Endothelial cell of umbilical vein (primary cell): ENCODE measurements around the gene CPA3. TPM values are rescaled to one million over a fixed set of nuclear protein-coding genes. Genes with fewer than 3 reads are reported as not detected.

Experiments used
- BruUV-seq: library from RNA; stranded (reverse); fragments of 400-500 nt; replicated peaks from 2 replicates; lab custom pipeline; 2021; lab: Mats Ljungman, UMichigan
- CTCF ChIA-PET: fragments of 300-600, 350-600 bp; sonication (Branson Sonifier 250); formaldehyde crosslinking; loops from one replicate; lab custom pipeline; 2021; ENCODE audit warnings: antibody characterized with exemption, inconsistent platforms; lab: Charles Lee
- POLR2A ChIA-PET: fragments of 300-600, 350-600 bp; sonication (Branson Sonifier 250); formaldehyde crosslinking; loops from one replicate; lab custom pipeline; 2021; ENCODE audit warnings: antibody characterized with exemption, inconsistent platforms; lab: Charles Lee
- DNase-seq: peaks from one replicate; pipeline ENCODE4 v3.0.0-alpha.2; 2011; ENCODE audit warnings: low read depth, low spot score
- FAIRE-seq: peaks from 2 replicates; lab custom pipeline; 2011; peaks lifted over from hg19 to GRCh38; lab: Jason Lieb, UNC
- H2AFZ ChIP-seq: 2 replicates; pipeline ENCODE4 v1.6.0; 2012; ENCODE audit warnings: low read depth, low read length, control low read depth, inconsistent platforms
- H3K27ac ChIP-seq: 2 replicates; pipeline ENCODE4 v1.5.1; 2011; ENCODE audit warnings: low read depth, mild to moderate bottlenecking, control low read depth, low read length, moderate library complexity; ENCODE audit not compliant: insufficient read depth
- H3K27me3 ChIP-seq, 2 experiments: 2 replicates each; pipeline versions ENCODE4 v1.6.0 to v1.6.1; 2011; ENCODE audit warnings: low read length in 2 of 2, mixed read lengths in 1 of 2; ENCODE audit not compliant: control insufficient read depth in 2 of 2, insufficient read depth in 2 of 2
- H3K36me3 ChIP-seq, 2 experiments: 2 replicates in 1 of 2; 3 replicates in 1 of 2; pipeline ENCODE4 v1.5.1; 2011; ENCODE audit warnings: low read length in 2 of 2, mild to moderate bottlenecking in 1 of 2, moderate library complexity in 1 of 2; ENCODE audit not compliant: control insufficient read depth in 2 of 2, insufficient read depth in 2 of 2; ENCODE audit errors: extremely low read depth in 1 of 2
- H3K4me1 ChIP-seq: 3 replicates; pipeline ENCODE4 v1.5.1; 2011; ENCODE audit warnings: mild to moderate bottlenecking, low read length; ENCODE audit not compliant: control insufficient read depth, insufficient read depth; ENCODE audit errors: extremely low read depth
- H3K4me2 ChIP-seq: 2 replicates; pipeline ENCODE4 v1.6.1; 2011; ENCODE audit warnings: low read length, control low read depth, mixed read lengths; ENCODE audit not compliant: insufficient read depth
- H3K4me3 ChIP-seq, 3 experiments: fragments of 200-600 bp in 1 of 3; sonication (generic), shearing (Covaris generic) in 1 of 3; replicated peaks in 1 of 3; 2 replicates each; pipeline ENCODE4 v1.5.1; 2011 to 2016; ENCODE audit warnings: control low read depth in 3 of 3, low read length in 3 of 3, mild to moderate bottlenecking in 2 of 3, inconsistent platforms in 1 of 3, low read depth in 1 of 3, moderate library complexity in 1 of 3; ENCODE audit not compliant: insufficient read depth in 1 of 3
- H3K79me2 ChIP-seq: 2 replicates; pipeline ENCODE4 v1.6.0; 2012; ENCODE audit warnings: low read length, inconsistent platforms; ENCODE audit not compliant: control insufficient read depth, insufficient read depth
- H3K9ac ChIP-seq: replicated peaks from 2 replicates; pipeline ENCODE3; 2011; ENCODE audit warnings: low read length, control low read depth; ENCODE audit not compliant: insufficient read depth; ENCODE audit errors: extremely low read depth
- H3K9me1 ChIP-seq: replicated peaks from 3 replicates; pipeline ENCODE4 v1.6.0; 2011; ENCODE audit warnings: mild to moderate bottlenecking, low read length; ENCODE audit not compliant: control insufficient read depth, insufficient read depth; ENCODE audit errors: extremely low read depth
- H3K9me3 ChIP-seq: replicated peaks from 2 replicates; pipeline ENCODE4 v1.5.1; 2012; ENCODE audit warnings: low read length, inconsistent platforms; ENCODE audit not compliant: control insufficient read depth, insufficient read depth
- H4K20me1 ChIP-seq: replicated peaks from 2 replicates; pipeline ENCODE3; 2011; ENCODE audit warnings: mild to moderate bottlenecking, low read length; ENCODE audit not compliant: control insufficient read depth, insufficient read depth; ENCODE audit errors: extremely low read depth
- CTCF ChIP-seq, 2 donors: IDR thresholded peaks; 1 replicate in 1 of 2; 2 replicates in 1 of 2; pipeline ENCODE4 v1.5.1; 2011; ENCODE audit warnings: low read length in 2 of 2, mild to moderate bottlenecking in 2 of 2, moderate library complexity in 2 of 2, control low read depth in 1 of 2, inconsistent platforms in 1 of 2, low read depth in 1 of 2; ENCODE audit not compliant: insufficient read depth in 1 of 2; ENCODE audit errors: extremely low read depth in 1 of 2
- EZH2 ChIP-seq: IDR thresholded peaks from 2 replicates; pipeline ENCODE4 v1.6.1; 2012; ENCODE audit warnings: borderline replicate concordance, low read depth, mild to moderate bottlenecking, moderate library complexity, low read length, inconsistent platforms; ENCODE audit not compliant: severe bottlenecking
- FOS ChIP-seq: IDR thresholded peaks from 2 replicates; pipeline ENCODE4 v1.6.1; 2011; ENCODE audit warnings: mild to moderate bottlenecking, low read length, moderate library complexity, borderline replicate concordance; ENCODE audit not compliant: insufficient read depth
- GATA2 ChIP-seq: IDR thresholded peaks from 2 replicates; pipeline ENCODE4 v1.7.0; 2011; ENCODE audit warnings: low read depth, mild to moderate bottlenecking, moderate library complexity, mixed read lengths, low read length; ENCODE audit not compliant: insufficient read length, insufficient read depth
- JUN ChIP-seq: IDR thresholded peaks from 2 replicates; pipeline ENCODE4 v1.6.1; 2011; ENCODE audit warnings: borderline replicate concordance, low read depth; ENCODE audit not compliant: insufficient read length, insufficient read depth
- MAX ChIP-seq: IDR thresholded peaks from 2 replicates; pipeline ENCODE4 v1.6.1; 2011; ENCODE audit not compliant: insufficient read depth, insufficient read length
- MYC ChIP-seq: IDR thresholded peaks from one replicate; pipeline ENCODE4 v1.6.1; 2011; ENCODE audit warnings: mild to moderate bottlenecking, low read depth, low read length
- POLR2A ChIP-seq: IDR thresholded peaks from 2 replicates; pipeline ENCODE4 v1.6.1; 2012; ENCODE audit warnings: low read depth, mild to moderate bottlenecking, control low read depth, low read length
- POLR2AphosphoS5 ChIP-seq: IDR thresholded peaks from 2 replicates; pipeline ENCODE4 v1.6.1; 2012; ENCODE audit warnings: low read depth, mild to moderate bottlenecking, control low read depth, low read length, moderate library complexity; ENCODE audit not compliant: insufficient read depth
- dilution Hi-C: fragments of 300-500 bp; cut with MboI; formaldehyde crosslinking; loops from one replicate; pipeline ENCODE4 v1.15.0; 2019; ENCODE audit warnings: low sequenced_read_pairs; ENCODE audit not compliant: extremely low pct_ligation_motif_present
- intact Hi-C: fragments of 100-400 bp; cut with micrococcal nuclease; formaldehyde crosslinking; loops from one replicate; pipeline ENCODE4 v1.10.0; 2022
- polyA plus RNA-seq, 4 experiments: library from polyadenylated mRNA; depleted of rRNA in 3 of 4; stranded (reverse) in 3 of 4; unstranded in 1 of 4; fragments of >200 nt; gene quantifications; 2 replicates each; pipeline versions ENCODE4 v1.2.1 to v1.2.3, GENCODE V29; 2011 to 2012; ENCODE audit warnings: missing spikeins in 1 of 4
- total RNA-seq: library from RNA; stranded (reverse); gene quantifications from 2 replicates; pipeline ENCODE4 v1.2.3, GENCODE V29; 2021

The CPA3 gene
- total and polyA plus RNA-seq, 2 donors (not counting 3 experiments of a cell fraction or from before 2014, with no cell fraction given) = 1.7 to 6.4 TPM

- peaks cover 2 to 5% of the 10 kb centered on the region in 2 experiments for H3K27me3 ChIP-seq
- H3K36me3 ChIP-seq = no peaks in the 10 kb centered on the region
- BruUV-seq = no TSS peak
- FAIRE-seq = no peak
- H3K27ac ChIP-seq = no peak overlapping the region
- no peaks in the 10 kb centered on the region for H3K9me3 ChIP-seq
- no peak overlapping the region for H2AFZ ChIP-seq
- intact Hi-C loops = no loop called here
- H3K9ac ChIP-seq = no peak overlapping the region
- H3K4me1 ChIP-seq = no peaks in the 10 kb centered on the region
- H3K4me2 ChIP-seq = no peak overlapping the region
- ChIA-PET CTCF (no interaction called here), POLR2A (no interaction called here)
- dilution Hi-C loops = no loop called here
- no peaks in the 10 kb centered on the region for H3K9me1 ChIP-seq
- no peaks in the 10 kb centered on the region for H3K79me2 ChIP-seq
- no peaks in the 10 kb centered on the region for H4K20me1 ChIP-seq
- TF ChIP-seq CTCF (IDR thresholded peaks at IDR 0.05; ENCODE audit: extremely low read depth in 1 of 2, insufficient read depth in 1 of 2, low read depth in 1 of 2, low read length in 2 of 2) (no peak), GATA2 (no peak), JUN (no peak), FOS (no peak), POLR2AphosphoS5 (no peak), POLR2A (no peak), MAX (no peak), EZH2 (no peak), MYC (no peak)
- H3K4me3 ChIP-seq = no peak overlapping the region
- no peak for DNase-seq
Observed at GRCh38 chr3:148840451-148840850, 24.6 kb upstream of the CPA3 start.
